ENCODE data around the gene ATAD3C. TPM values are rescaled to one million over a fixed set of nuclear protein-coding genes. Genes with fewer than 3 reads are reported as not detected.
"Not testable (repeated sequence)": the region's sequence is repeated elsewhere in the genome, so short reads cannot be mapped to it uniquely, and the experiment has no call there.

ATAD3C gene
- total RNA-seq, 1 donor from 2014 or later, result 10.2 TPM

- peak; percentile 55 for DNase-seq
- H3K4me3 Mint-ChIP-seq (ENCODE audit: unreplicated experiment), result peak overlapping the region; percentile 88
- peak overlapping the region; percentile 64 for H3K27ac Mint-ChIP-seq (ENCODE audit: unreplicated experiment)
- TF ChIP-seq CTCF (IDR thresholded peaks at IDR 0.05; ENCODE audit: partially characterized antibody, unreplicated experiment), result no peak
- peaks cover 15% of the 10 kb centered on the region for H3K9me3 Mint-ChIP-seq (ENCODE audit: unreplicated experiment)
- peaks cover 18% of the 10 kb centered on the region for H3K4me1 Mint-ChIP-seq (ENCODE audit: low read depth, unreplicated experiment)
- H3K27me3 Mint-ChIP-seq (ENCODE audit: unreplicated experiment), result peaks cover 12% of the 10 kb centered on the region
- H3K36me3 Mint-ChIP-seq (ENCODE audit: unreplicated experiment), result peaks cover 7% of the 10 kb centered on the region
Observed at GRCh38 chr1:1407636-1408318, 41.7 kb upstream of the ATAD3C start.

GRCh38 chr1:1410238-1410637 lies 39.3 kb upstream of the ATAD3C start:
- Mint-ChIP-seq H3K4me1 (ENCODE audit: low read depth, unreplicated experiment) (peaks cover 18% of the 10 kb centered on the region), H3K27ac (ENCODE audit: unreplicated experiment) (peak overlapping the region; percentile 90), H3K4me3 (ENCODE audit: unreplicated experiment) (peak overlapping the region; percentile 87)
- H3K36me3 Mint-ChIP-seq (ENCODE audit: unreplicated experiment); H3K9me3 Mint-ChIP-seq (ENCODE audit: unreplicated experiment); H3K27me3 Mint-ChIP-seq (ENCODE audit: unreplicated experiment); DNase-seq: not testable (repeated sequence)

- no peak for DNase-seq
- H3K4me1 Mint-ChIP-seq (ENCODE audit: low read depth, unreplicated experiment), result peaks cover 21% of the 10 kb centered on the region
- TF ChIP-seq CTCF (IDR thresholded peaks at IDR 0.05; ENCODE audit: partially characterized antibody, unreplicated experiment), result no peak
- H3K36me3 Mint-ChIP-seq (ENCODE audit: unreplicated experiment), result peaks cover 8% of the 10 kb centered on the region
- peaks cover 7% of the 10 kb centered on the region for H3K9me3 Mint-ChIP-seq (ENCODE audit: unreplicated experiment)
- peaks cover 9% of the 10 kb centered on the region for H3K27me3 Mint-ChIP-seq (ENCODE audit: unreplicated experiment)
- H3K27ac Mint-ChIP-seq (ENCODE audit: unreplicated experiment), result peak overlapping the region; percentile 49
- no peak overlapping the region for H3K4me3 Mint-ChIP-seq (ENCODE audit: unreplicated experiment)
Observed at GRCh38 chr1:1411626-1412025, 37.9 kb upstream of the ATAD3C start.

GRCh38 chr1:1412311-1412902 lies 37.1 kb upstream of the ATAD3C start:
- peaks cover 22% of the 10 kb centered on the region for H3K4me1 Mint-ChIP-seq (ENCODE audit: low read depth, unreplicated experiment)
- not testable (repeated sequence) for H3K27me3 Mint-ChIP-seq (ENCODE audit: unreplicated experiment); H3K9me3 Mint-ChIP-seq (ENCODE audit: unreplicated experiment); H3K27ac Mint-ChIP-seq (ENCODE audit: unreplicated experiment); H3K4me3 Mint-ChIP-seq (ENCODE audit: unreplicated experiment); H3K36me3 Mint-ChIP-seq (ENCODE audit: unreplicated experiment); DNase-seq

GRCh38 chr1:1415751-1416150 lies 33.7 kb upstream of the ATAD3C start:
- TF ChIP-seq CTCF (IDR thresholded peaks at IDR 0.05; ENCODE audit: partially characterized antibody, unreplicated experiment), result no peak
- no peaks in the 10 kb centered on the region for H3K27me3 Mint-ChIP-seq (ENCODE audit: unreplicated experiment)
- H3K9me3 Mint-ChIP-seq (ENCODE audit: unreplicated experiment), result peaks cover 8% of the 10 kb centered on the region
- DNase-seq, result no peak
- H3K36me3 Mint-ChIP-seq (ENCODE audit: unreplicated experiment), result peaks cover 8% of the 10 kb centered on the region
- peak overlapping the region; percentile 59 for H3K4me3 Mint-ChIP-seq (ENCODE audit: unreplicated experiment)
- H3K4me1 Mint-ChIP-seq (ENCODE audit: low read depth, unreplicated experiment), result peaks cover 19% of the 10 kb centered on the region
- no peak overlapping the region for H3K27ac Mint-ChIP-seq (ENCODE audit: unreplicated experiment)

GRCh38 chr1:1417396-1417795 lies 32.1 kb upstream of the ATAD3C start:
- DNase-seq; H3K9me3 Mint-ChIP-seq (ENCODE audit: unreplicated experiment); H3K27me3 Mint-ChIP-seq (ENCODE audit: unreplicated experiment); H3K36me3 Mint-ChIP-seq (ENCODE audit: unreplicated experiment); H3K27ac Mint-ChIP-seq (ENCODE audit: unreplicated experiment): not testable (repeated sequence)
- Mint-ChIP-seq H3K4me3 (ENCODE audit: unreplicated experiment) (peak overlapping the region; percentile 63), H3K4me1 (ENCODE audit: low read depth, unreplicated experiment) (peaks cover 20% of the 10 kb centered on the region)

GRCh38 chr1:1417825-1418463 lies 31.5 kb upstream of the ATAD3C start:
- H3K4me3 Mint-ChIP-seq (ENCODE audit: unreplicated experiment), result peak overlapping the region; percentile 63
- not testable (repeated sequence) for H3K36me3 Mint-ChIP-seq (ENCODE audit: unreplicated experiment); DNase-seq; H3K9me3 Mint-ChIP-seq (ENCODE audit: unreplicated experiment); H3K27me3 Mint-ChIP-seq (ENCODE audit: unreplicated experiment)
- peak overlapping the region; percentile 52 for H3K27ac Mint-ChIP-seq (ENCODE audit: unreplicated experiment)
- H3K4me1 Mint-ChIP-seq (ENCODE audit: low read depth, unreplicated experiment), result peaks cover 20% of the 10 kb centered on the region

All from glutamatergic neuron (in vitro differentiated cells).